Thyroid gland (tissue), 4 donors: ENCODE measurements around the gene OBSCN. TPM values are rescaled to one million over a fixed set of nuclear protein-coding genes. Genes with fewer than 3 reads are reported as not detected.

Source experiments
- DNase-seq, 2 donors: peaks; one replicate each; pipeline ENCODE4 v3.0.0-alpha.2; 2019
- H3K27ac ChIP-seq, 3 donors: fragments of 200-600 bp; sonication (generic); 1 replicate in 2 of 3; 2 replicates in 1 of 3; pipeline ENCODE4 v1.5.1; 2016 to 2019; ENCODE audit warnings: mild to moderate bottlenecking in 1 of 3, moderate library complexity in 1 of 3
- H3K27me3 ChIP-seq: fragments of 200-600 bp; sonication (generic); one replicate; pipeline ENCODE4 v1.5.1; 2019
- H3K36me3 ChIP-seq, 2 donors: fragments of 200-600 bp; sonication (generic); one replicate each; pipeline ENCODE4 v1.5.1; 2016 to 2019
- H3K4me1 ChIP-seq, 2 donors: fragments of 200-600 bp; sonication (generic); one replicate each; pipeline ENCODE4 v1.5.1; 2017 to 2019
- H3K4me3 ChIP-seq, 3 donors: fragments of 200-600 bp; sonication (generic); replicated peaks in 1 of 3; 1 replicate in 2 of 3; 2 replicates in 1 of 3; pipeline ENCODE4 v1.5.1; 2016; ENCODE audit warnings: mild to moderate bottlenecking in 1 of 3
- H3K9me3 ChIP-seq: fragments of 200-600 bp; sonication (generic); one replicate; pipeline ENCODE4 v1.5.1; 2017
- POLR2A ChIP-seq, 2 donors: fragments of 450-650 bp; IDR thresholded peaks; one replicate each; pipeline ENCODE4 v1.6.1; 2017; ENCODE audit warnings: antibody characterized with exemption in 2 of 2, mild to moderate bottlenecking in 2 of 2, moderate library complexity in 1 of 2
- WGBS, 2 donors: methylation state at CpG; one replicate each; pipeline ENCODE4 v1.1.5; 2017; 5-methylcytosine and 5-hydroxymethylcytosine counted together
- intact Hi-C: fragments of 100-400 bp; cut with DNase I; formaldehyde crosslinking; loops from one replicate; pipeline ENCODE4 v1.15.1; 2023
- total RNA-seq, 4 donors: library from RNA; depleted of rRNA; stranded (reverse); fragments of >200 nt; gene quantifications; one replicate each; pipeline ENCODE4 v1.2.3, GENCODE V29; 2016
- TF ChIP-seq, protein P1 (sequence below), 6 experiments: fragments of 200-600 bp in 3 of 6; fragments of 450-650 bp in 3 of 6; sonication (generic) in 3 of 6; IDR thresholded peaks; one replicate each; pipeline ENCODE4 v1.5.1; 2016 to 2019; ENCODE audit warnings: antibody characterized with exemption in 6 of 6, mild to moderate bottlenecking in 2 of 6, inconsistent platforms in 1 of 6, moderate library complexity in 1 of 6

OBSCN gene
- total RNA-seq, 4 donors from 2014 or later, result 24.0 to 35.1 (median 31.5) TPM

DNA sequence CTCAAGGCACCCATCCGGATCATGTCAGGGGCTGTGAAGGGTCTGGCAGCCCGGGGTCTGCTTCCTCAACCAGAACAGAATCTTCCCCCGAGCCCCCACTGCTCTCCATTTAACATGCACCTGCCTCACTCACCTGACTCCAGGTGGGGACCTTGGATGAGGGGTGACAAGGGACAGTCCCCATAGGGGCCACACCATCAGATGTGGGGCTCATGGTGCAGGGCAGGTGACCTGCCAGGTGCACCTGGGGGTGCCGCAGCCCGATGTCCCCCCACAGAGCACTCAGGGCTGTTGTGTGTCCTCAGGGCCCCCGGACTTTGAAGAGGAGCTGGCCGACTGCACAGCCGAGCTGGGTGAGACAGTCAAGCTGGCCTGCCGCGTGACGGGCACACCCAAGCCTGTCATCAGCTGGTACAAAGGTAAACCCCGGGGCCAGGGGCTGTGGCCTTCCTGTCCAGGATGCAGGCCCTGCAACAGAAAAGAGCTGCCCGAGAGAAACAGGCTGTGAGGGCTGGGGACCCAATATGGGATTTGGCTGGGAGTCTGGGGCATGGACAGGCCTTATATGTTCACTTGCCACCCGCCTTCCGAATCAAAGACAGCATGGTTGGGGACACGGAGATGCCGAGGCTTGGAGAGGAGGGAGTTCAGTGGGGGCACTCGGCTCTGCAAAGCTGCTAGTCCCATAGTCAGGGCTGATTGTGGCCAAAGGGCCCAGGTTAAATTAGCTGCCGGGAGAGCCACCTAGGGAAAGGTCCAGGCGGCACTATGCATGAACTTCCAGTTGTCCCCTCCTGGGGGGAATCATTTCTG is 134.2 kb downstream of the OBSCN start:
- intact Hi-C loops, result no loop called here
- Histone ChIP-seq H3K27ac (no peak overlapping the region), H3K36me3 (peaks cover 0 to 3% of the 10 kb centered on the region in 2 donors), H3K9me3 (no peaks in the 10 kb centered on the region), H3K4me3 (no peak overlapping the region), H3K4me1 (no peaks in the 10 kb centered on the region), H3K27me3 (no peaks in the 10 kb centered on the region)
- TF ChIP-seq, protein P1, sequence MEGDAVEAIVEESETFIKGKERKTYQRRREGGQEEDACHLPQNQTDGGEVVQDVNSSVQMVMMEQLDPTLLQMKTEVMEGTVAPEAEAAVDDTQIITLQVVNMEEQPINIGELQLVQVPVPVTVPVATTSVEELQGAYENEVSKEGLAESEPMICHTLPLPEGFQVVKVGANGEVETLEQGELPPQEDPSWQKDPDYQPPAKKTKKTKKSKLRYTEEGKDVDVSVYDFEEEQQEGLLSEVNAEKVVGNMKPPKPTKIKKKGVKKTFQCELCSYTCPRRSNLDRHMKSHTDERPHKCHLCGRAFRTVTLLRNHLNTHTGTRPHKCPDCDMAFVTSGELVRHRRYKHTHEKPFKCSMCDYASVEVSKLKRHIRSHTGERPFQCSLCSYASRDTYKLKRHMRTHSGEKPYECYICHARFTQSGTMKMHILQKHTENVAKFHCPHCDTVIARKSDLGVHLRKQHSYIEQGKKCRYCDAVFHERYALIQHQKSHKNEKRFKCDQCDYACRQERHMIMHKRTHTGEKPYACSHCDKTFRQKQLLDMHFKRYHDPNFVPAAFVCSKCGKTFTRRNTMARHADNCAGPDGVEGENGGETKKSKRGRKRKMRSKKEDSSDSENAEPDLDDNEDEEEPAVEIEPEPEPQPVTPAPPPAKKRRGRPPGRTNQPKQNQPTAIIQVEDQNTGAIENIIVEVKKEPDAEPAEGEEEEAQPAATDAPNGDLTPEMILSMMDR (IDR thresholded peaks at IDR 0.05), result no peak
- TF ChIP-seq POLR2A (IDR thresholded peaks at IDR 0.05), result no peak
- 90 to 95% methylated on average over 11 to 17 of the region's 20 CpGs for WGBS, 2 donors
- DNase-seq, result peak in 1 of 2 donors; percentile 1

DNA sequence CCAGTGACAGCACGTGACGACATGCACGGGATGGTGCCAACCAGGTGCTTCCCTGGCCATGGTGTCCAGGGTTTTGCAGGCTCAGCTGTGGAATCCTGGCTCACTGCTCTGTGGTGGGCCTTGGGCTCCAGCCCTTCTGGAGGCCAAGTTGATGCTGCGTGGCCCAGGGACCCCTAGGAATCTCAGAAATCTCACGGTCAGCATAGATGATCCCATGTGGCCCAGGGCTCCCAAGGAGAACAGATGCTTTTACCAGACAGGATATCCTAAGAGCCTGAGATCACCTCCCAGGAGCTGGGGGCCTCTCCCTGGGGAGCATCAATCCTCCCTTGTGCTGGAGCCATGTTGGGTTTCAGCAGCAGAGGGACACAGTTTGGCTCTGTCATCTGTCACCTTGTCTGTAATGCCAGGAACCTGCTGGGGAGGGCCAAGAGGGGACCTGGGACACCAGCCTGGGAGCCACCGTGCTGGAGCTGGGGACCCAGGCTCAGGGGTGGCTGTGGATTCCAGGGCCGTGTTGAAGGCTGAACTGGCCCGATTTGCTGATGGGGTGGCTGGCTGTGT is 134.9 kb downstream of the OBSCN start:
- Histone ChIP-seq H3K4me3 (no peak overlapping the region), H3K4me1 (no peaks in the 10 kb centered on the region), H3K27me3 (no peaks in the 10 kb centered on the region), H3K9me3 (no peaks in the 10 kb centered on the region), H3K27ac (no peak overlapping the region), H3K36me3 (peaks cover 0 to 3% of the 10 kb centered on the region in 2 donors)
- 90 to 96% methylated on average over 7 to 8 of the region's 8 CpGs for WGBS, 2 donors
- intact Hi-C loops, result no loop called here
- TF ChIP-seq POLR2A (IDR thresholded peaks at IDR 0.05), result no peak
- TF ChIP-seq, protein P1 (IDR thresholded peaks at IDR 0.05), result no peak
- peak in 1 of 2 donors; percentile 0 for DNase-seq

DNA sequence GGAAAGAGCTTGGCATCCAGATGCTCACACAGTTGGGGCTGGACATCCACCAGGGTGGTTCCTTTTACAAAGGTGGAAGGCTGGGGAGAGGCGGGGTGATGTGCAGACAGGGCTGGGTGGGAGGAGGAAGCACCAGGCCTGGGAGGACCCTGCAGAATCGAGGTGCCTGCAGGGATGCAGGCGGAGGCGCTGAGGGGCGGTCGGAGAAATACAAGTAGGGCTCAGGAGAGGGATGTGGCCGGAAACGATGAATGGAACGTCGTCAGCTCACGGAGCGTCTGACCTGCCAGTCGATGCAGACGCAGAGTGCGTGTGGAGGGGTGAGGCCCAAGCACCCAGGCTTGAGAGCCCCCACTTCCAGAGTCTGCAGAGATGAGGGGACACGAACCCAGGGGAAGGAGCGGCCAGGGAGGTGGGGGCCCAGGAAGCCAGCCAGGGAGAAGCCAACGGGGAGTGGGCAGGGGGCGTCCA is 135.4 kb downstream of the OBSCN start:
- H3K4me3 ChIP-seq, result no peak overlapping the region
- TF ChIP-seq POLR2A (IDR thresholded peaks at IDR 0.05), result no peak
- TF ChIP-seq, protein P1 (IDR thresholded peaks at IDR 0.05), result no peak
- WGBS, 2 donors, result 92 to 95% methylated on average over 19 of the region's 19 CpGs
- H3K4me1 ChIP-seq, result no peaks in the 10 kb centered on the region
- DNase-seq, result no peak
- H3K27me3 ChIP-seq, result no peaks in the 10 kb centered on the region
- peaks cover 0 to 3% of the 10 kb centered on the region in 2 donors for H3K36me3 ChIP-seq
- intact Hi-C loops, result no loop called here
- H3K9me3 ChIP-seq, result no peaks in the 10 kb centered on the region
- H3K27ac ChIP-seq, result no peak overlapping the region

DNA sequence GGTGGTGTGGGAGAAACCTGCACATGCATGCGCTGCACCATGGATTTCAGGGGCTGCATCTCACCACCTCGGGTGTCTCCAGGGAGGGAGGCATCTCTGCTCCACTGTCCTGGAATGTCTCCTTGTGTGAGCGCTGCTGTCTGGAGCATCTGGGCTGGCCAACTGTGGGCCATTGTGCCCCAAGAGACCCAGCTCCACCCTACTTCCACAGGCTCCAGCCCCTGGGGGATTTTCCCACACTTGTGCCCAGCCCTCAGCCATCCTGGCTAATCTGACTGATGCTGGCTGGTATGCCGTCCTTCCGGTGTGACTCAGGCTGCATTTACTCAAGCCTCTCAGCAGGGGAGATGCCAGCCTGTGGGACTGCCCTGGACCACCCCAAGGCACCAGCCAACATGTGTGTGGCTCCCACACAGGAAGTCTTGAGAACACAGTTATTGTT is 136.8 kb downstream of the OBSCN start:
- H3K27me3 ChIP-seq, result no peaks in the 10 kb centered on the region
- intact Hi-C loops, result no loop called here
- 91 to 92% methylated on average over 5 of the region's 5 CpGs for whole genome bisulfite sequencing, 2 donors
- H3K27ac ChIP-seq, result no peak overlapping the region
- no peaks in the 10 kb centered on the region for H3K4me1 ChIP-seq
- peaks cover 0 to under 1% of the 10 kb centered on the region in 2 donors for H3K36me3 ChIP-seq
- no peaks in the 10 kb centered on the region for H3K9me3 ChIP-seq
- H3K4me3 ChIP-seq, result no peak overlapping the region
- TF ChIP-seq, protein P1 (IDR thresholded peaks at IDR 0.05), result no peak
- TF ChIP-seq POLR2A (IDR thresholded peaks at IDR 0.05), result no peak
- DNase-seq, result peak in 1 of 2 donors; percentile 0
